T-helper 1 cell treated with Interleukin-12 subunit alpha and Interleukin-12 subunit beta and Interleukin-4 antibody, amounts not matched to agents 30 μg/mL and 1 μg/mL, for 36 hours (primary cell): ENCODE results near the gene ASF1A.

Experiments
- H3K27ac Mint-ChIP-seq: one replicate; pipeline ENCODE4 v1.8.0; 2021; ENCODE audit warnings: mild to moderate bottlenecking, mixed read lengths
- H3K27me3 Mint-ChIP-seq: one replicate; pipeline ENCODE4 v1.8.0; 2021; ENCODE audit warnings: low read depth, mixed read lengths
- H3K36me3 Mint-ChIP-seq: one replicate; pipeline ENCODE4 v1.8.0; 2021; ENCODE audit warnings: low read depth, mixed read lengths
- H3K4me1 Mint-ChIP-seq: one replicate; pipeline ENCODE4 v1.8.0; 2021; ENCODE audit warnings: low read depth, mixed read lengths
- H3K4me3 Mint-ChIP-seq: one replicate; pipeline ENCODE4 v1.8.0; 2021; ENCODE audit warnings: mild to moderate bottlenecking, moderate library complexity, mixed read lengths
- H3K9me3 Mint-ChIP-seq: one replicate; pipeline ENCODE4 v1.8.0; 2021; ENCODE audit warnings: mixed read lengths

ASF1A gene

DNA sequence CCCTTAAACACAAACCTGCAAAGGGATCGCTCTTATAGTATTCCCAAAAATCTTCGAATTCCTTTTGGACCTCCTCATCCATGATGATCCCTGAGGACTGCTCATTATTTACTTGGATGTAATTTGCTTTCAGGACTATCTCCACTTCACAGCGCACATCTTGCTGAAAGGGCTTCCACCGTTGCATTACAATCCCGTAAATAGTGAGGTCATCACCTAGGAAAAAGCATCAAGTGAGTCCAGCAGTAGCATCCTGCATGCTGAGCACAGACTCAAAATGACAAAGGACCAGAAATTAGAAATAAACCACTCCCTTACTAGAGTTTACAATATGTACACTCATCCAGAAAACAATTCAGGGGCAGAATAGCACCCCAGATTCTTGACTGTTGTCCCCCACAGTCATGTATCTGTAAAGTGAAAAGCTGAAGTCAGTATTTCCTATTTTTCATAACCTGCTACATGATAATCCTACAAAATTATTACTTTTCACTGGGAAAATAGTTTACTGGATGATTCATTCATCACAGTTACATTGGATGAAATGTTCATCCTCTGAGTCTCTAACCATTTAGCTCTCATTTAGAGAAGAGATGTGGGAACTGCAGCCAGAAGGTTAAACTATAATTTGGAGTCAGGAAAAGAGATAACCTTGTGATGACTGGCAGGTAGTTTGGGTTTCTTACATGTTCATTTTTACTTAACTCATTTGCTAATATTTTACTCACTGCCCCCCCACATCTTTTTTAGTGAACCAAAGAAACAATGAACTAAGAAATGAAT lies 23.8 kb downstream of the ASF1A start:
- Mint-ChIP-seq H3K9me3 (no peaks in the 10 kb centered on the region), H3K4me1 (no peaks in the 10 kb centered on the region), H3K36me3 (peaks cover 57% of the 10 kb centered on the region), H3K4me3 (no peak overlapping the region), H3K27me3 (no peaks in the 10 kb centered on the region), H3K27ac (no peak overlapping the region)

GRCh38 chr6:118918329-118918725 lies 24.4 kb downstream of the ASF1A start:
- H3K4me3 Mint-ChIP-seq, result no peak overlapping the region
- no peak overlapping the region for H3K27ac Mint-ChIP-seq
- peaks cover 52% of the 10 kb centered on the region for H3K36me3 Mint-ChIP-seq
- no peaks in the 10 kb centered on the region for H3K27me3 Mint-ChIP-seq
- no peaks in the 10 kb centered on the region for H3K9me3 Mint-ChIP-seq
- no peaks in the 10 kb centered on the region for H3K4me1 Mint-ChIP-seq

- no peaks in the 10 kb centered on the region for H3K4me1 Mint-ChIP-seq
- no peaks in the 10 kb centered on the region for H3K27me3 Mint-ChIP-seq
- H3K27ac Mint-ChIP-seq, result no peak overlapping the region
- peaks cover 48% of the 10 kb centered on the region for H3K36me3 Mint-ChIP-seq
- H3K4me3 Mint-ChIP-seq, result no peak overlapping the region
- H3K9me3 Mint-ChIP-seq, result no peaks in the 10 kb centered on the region
Observed at GRCh38 chr6:118921084-118921483, 27.1 kb downstream of the ASF1A start.

- Mint-ChIP-seq H3K27ac (no peak overlapping the region), H3K4me1 (no peaks in the 10 kb centered on the region), H3K27me3 (no peaks in the 10 kb centered on the region), H3K4me3 (no peak overlapping the region), H3K9me3 (no peaks in the 10 kb centered on the region), H3K36me3 (peaks cover 50% of the 10 kb centered on the region)
Observed at GRCh38 chr6:118923035-118923434, 29.1 kb downstream of the ASF1A start.

GRCh38 chr6:118930680-118931079 lies 36.7 kb downstream of the ASF1A start:
- Mint-ChIP-seq H3K36me3 (peaks cover 31% of the 10 kb centered on the region), H3K27me3 (no peaks in the 10 kb centered on the region), H3K4me3 (no peak overlapping the region), H3K4me1 (peaks cover 17% of the 10 kb centered on the region), H3K9me3 (no peaks in the 10 kb centered on the region), H3K27ac (no peak overlapping the region)

- H3K27ac Mint-ChIP-seq, result no peak overlapping the region
- peaks cover 22% of the 10 kb centered on the region for H3K4me1 Mint-ChIP-seq
- H3K27me3 Mint-ChIP-seq, result no peaks in the 10 kb centered on the region
- peaks cover 29% of the 10 kb centered on the region for H3K36me3 Mint-ChIP-seq
- H3K4me3 Mint-ChIP-seq, result no peak overlapping the region
- H3K9me3 Mint-ChIP-seq, result no peaks in the 10 kb centered on the region
Observed at GRCh38 chr6:118931436-118931835, 37.5 kb downstream of the ASF1A start.

DNA sequence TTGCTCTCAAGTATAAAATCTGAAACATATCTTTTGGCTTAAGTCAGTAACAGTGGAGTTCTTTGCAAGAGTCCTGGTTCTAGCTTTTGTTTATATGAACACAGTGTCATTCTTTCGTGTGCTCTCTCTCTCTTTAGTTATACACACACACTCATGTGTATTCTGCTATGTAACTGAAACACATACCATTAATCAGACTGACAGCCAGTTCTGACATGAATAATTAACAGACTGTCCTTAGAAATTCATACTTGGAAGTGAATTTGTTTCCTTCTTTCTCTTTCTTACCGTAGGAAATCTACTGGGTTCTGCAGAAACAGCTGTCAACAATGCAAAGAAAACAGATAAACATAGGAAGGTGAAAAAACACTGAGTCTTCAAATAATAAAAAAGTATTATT lies 38.5 kb downstream of the ASF1A start:
- no peak overlapping the region for H3K27ac Mint-ChIP-seq
- H3K9me3 Mint-ChIP-seq, result no peaks in the 10 kb centered on the region
- H3K4me1 Mint-ChIP-seq, result peaks cover 25% of the 10 kb centered on the region
- H3K4me3 Mint-ChIP-seq, result no peak overlapping the region
- peaks cover 26% of the 10 kb centered on the region for H3K36me3 Mint-ChIP-seq
- H3K27me3 Mint-ChIP-seq, result no peaks in the 10 kb centered on the region

DNA sequence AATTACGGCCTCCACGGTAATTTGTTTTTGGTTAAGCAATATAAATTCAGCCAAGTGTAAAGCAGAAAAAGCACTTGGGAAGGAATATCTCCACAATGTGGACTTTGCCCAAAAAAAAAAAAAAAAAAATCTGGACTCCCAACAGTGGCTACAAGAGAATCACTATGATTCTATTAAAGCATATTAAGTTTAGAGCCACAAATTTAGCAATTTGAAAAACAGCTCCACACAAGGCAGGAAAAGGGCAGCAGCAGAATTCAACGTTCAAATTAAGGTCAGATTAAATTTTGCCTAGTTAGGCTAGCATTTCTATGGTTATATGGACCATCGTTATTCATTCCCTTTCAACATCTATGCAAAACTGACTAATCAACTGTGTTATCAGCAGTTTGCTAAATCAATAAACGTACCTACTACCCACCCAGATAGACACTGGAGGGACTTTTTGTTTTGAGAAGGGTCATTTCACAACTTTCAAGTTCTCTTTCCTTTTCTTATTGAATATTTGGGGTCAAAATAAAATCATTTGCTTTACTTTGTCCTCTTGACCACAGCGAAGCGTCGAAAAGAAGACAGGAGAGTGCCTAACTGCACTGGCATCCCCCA lies 40.0 kb downstream of the ASF1A start:
- H3K27ac Mint-ChIP-seq, result peak overlapping the region; percentile 92
- no peaks in the 10 kb centered on the region for H3K9me3 Mint-ChIP-seq
- peaks cover 25% of the 10 kb centered on the region for H3K4me1 Mint-ChIP-seq
- peak overlapping the region; percentile 90 for H3K4me3 Mint-ChIP-seq
- H3K36me3 Mint-ChIP-seq, result peaks cover 21% of the 10 kb centered on the region
- no peaks in the 10 kb centered on the region for H3K27me3 Mint-ChIP-seq

- peaks cover 24% of the 10 kb centered on the region for H3K36me3 Mint-ChIP-seq
- no peaks in the 10 kb centered on the region for H3K27me3 Mint-ChIP-seq
- H3K4me1 Mint-ChIP-seq, result peaks cover 25% of the 10 kb centered on the region
Observed at GRCh38 chr6:118934461-118935330, 40.7 kb downstream of the ASF1A start, which contains the start of gene MCM9. TSS of gene MCM9 (minus strand) at chr6:118935159. CDS start at chr6:118931723, 3,436 bp downstream.

GRCh38 chr6:118935331-118935668 lies 41.3 kb downstream of the ASF1A start:
- no peaks in the 10 kb centered on the region for H3K9me3 Mint-ChIP-seq
- H3K4me3 Mint-ChIP-seq, result peak overlapping the region; percentile 90
- peaks cover 25% of the 10 kb centered on the region for H3K4me1 Mint-ChIP-seq
- H3K36me3 Mint-ChIP-seq, result peaks cover 24% of the 10 kb centered on the region
- peak overlapping the region; percentile 86 for H3K27ac Mint-ChIP-seq
- H3K27me3 Mint-ChIP-seq, result no peaks in the 10 kb centered on the region

More at GRCh38 chr6:118934461-118935330, 40.7 kb downstream of the ASF1A start, which contains the start of gene MCM9:
- Mint-ChIP-seq H3K27ac (peak within 1 kb of the TSS; percentile 92), H3K4me3 (peak within 1 kb of the TSS; percentile 90), H3K9me3 (no peaks in the 10 kb centered on the region)

- H3K4me3 Mint-ChIP-seq, result no peak overlapping the region
- peak overlapping the region; percentile 86 for H3K27ac Mint-ChIP-seq
- no peaks in the 10 kb centered on the region for H3K9me3 Mint-ChIP-seq
- peaks cover 18% of the 10 kb centered on the region for H3K36me3 Mint-ChIP-seq
- no peaks in the 10 kb centered on the region for H3K27me3 Mint-ChIP-seq
- H3K4me1 Mint-ChIP-seq, result peaks cover 25% of the 10 kb centered on the region
Observed at GRCh38 chr6:118935978-118936703, 42.2 kb downstream of the ASF1A start.

DNA sequence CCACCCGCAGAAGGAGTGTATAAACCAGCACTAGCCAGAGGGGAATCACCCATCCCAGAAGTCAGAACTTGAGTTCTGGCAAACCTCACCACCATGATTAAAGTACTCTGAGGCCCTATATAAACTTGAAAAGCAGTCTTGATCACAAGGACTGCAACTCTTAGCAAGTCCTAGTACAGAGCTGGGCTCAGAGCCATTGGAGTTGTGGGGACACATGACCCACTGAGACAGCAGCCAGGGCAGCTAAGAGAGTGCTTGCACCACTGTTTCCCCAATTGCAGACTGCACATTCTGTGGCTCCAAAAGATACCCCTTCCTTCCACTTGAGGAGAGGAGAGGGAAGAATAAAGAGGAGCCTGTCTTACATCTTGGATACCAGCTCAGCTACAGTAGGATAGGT lies 45.7 kb downstream of the ASF1A start:
- Mint-ChIP-seq H3K4me1 (peaks cover 11% of the 10 kb centered on the region), H3K9me3 (peaks cover 25% of the 10 kb centered on the region), H3K4me3 (no peak overlapping the region), H3K27ac (no peak overlapping the region), H3K27me3 (peaks cover 13% of the 10 kb centered on the region), H3K36me3 (peaks cover 10% of the 10 kb centered on the region)

GRCh38 chr6:118940770-118941169 lies 46.8 kb downstream of the ASF1A start:
- Mint-ChIP-seq H3K27ac (no peak overlapping the region), H3K4me1 (peaks cover 7% of the 10 kb centered on the region), H3K27me3 (peaks cover 18% of the 10 kb centered on the region), H3K36me3 (peaks cover 8% of the 10 kb centered on the region), H3K9me3 (peaks cover 36% of the 10 kb centered on the region), H3K4me3 (no peak overlapping the region)

GRCh38 chr6:118945217-118945616 lies 51.3 kb downstream of the ASF1A start:
- no peak overlapping the region for H3K27ac Mint-ChIP-seq
- H3K9me3 Mint-ChIP-seq, result peaks cover 52% of the 10 kb centered on the region
- no peak overlapping the region for H3K4me3 Mint-ChIP-seq
- H3K4me1 Mint-ChIP-seq, result no peaks in the 10 kb centered on the region
- peaks cover 33% of the 10 kb centered on the region for H3K27me3 Mint-ChIP-seq
- peaks cover 7% of the 10 kb centered on the region for H3K36me3 Mint-ChIP-seq
